Activated B cell treated with CpG ODN at 0.5 μM for 24 hours (primary cell): ENCODE results near the gene P3H4. TPM values are rescaled to one million over a fixed set of nuclear protein-coding genes. Genes with fewer than 3 reads are reported as not detected.
A peak's percentile ranks its signal among the peaks of the same experiment; 100 is the strongest.

ENCODE experiments used
- ATAC-seq: fragments of 200-7000 bp; cut with Tn5 transposase; one replicate; pipeline ENCODE4 v1.10.0; 2021; ENCODE audit warnings: low read depth, mild to moderate bottlenecking, moderate library complexity
- CTCF ChIA-PET: fragments of 350-600 bp; sonication (Branson Sonifier 250); formaldehyde crosslinking; loops from one replicate; lab custom pipeline; 2021; ENCODE audit warnings: antibody characterized with exemption; lab: Charles Lee
- POLR2A ChIA-PET: fragments of 350-600 bp; sonication (Branson Sonifier 250); formaldehyde crosslinking; loops from one replicate; lab custom pipeline; 2021; ENCODE audit warnings: antibody characterized with exemption; lab: Charles Lee
- DNase-seq: peaks from one replicate; pipeline ENCODE4 v3.0.0; 2022
- H3K27ac Mint-ChIP-seq: one replicate; pipeline ENCODE4 v1.8.0; 2020; ENCODE audit warnings: mixed read lengths
- H3K27me3 Mint-ChIP-seq: one replicate; pipeline ENCODE4 v1.8.0; 2021; ENCODE audit warnings: mixed read lengths
- H3K36me3 Mint-ChIP-seq: one replicate; pipeline ENCODE4 v1.8.0; 2021; ENCODE audit warnings: low read depth, mixed read lengths
- H3K4me1 Mint-ChIP-seq: one replicate; pipeline ENCODE4 v1.8.0; 2021; ENCODE audit warnings: mixed read lengths
- H3K4me3 Mint-ChIP-seq: one replicate; pipeline ENCODE4 v1.8.0; 2020; ENCODE audit warnings: mild to moderate bottlenecking, mixed read lengths
- H3K9me3 Mint-ChIP-seq: one replicate; pipeline ENCODE4 v1.8.0; 2020; ENCODE audit warnings: mixed read lengths
- CTCF ChIP-seq: fragments of 200-600 bp; IDR thresholded peaks from one replicate; pipeline ENCODE4 v1.8.0; 2022; ENCODE audit warnings: antibody characterized with exemption, mild to moderate bottlenecking
- intact Hi-C: fragments of 100-400 bp; cut with micrococcal nuclease; formaldehyde crosslinking; loops from one replicate; pipeline ENCODE4 v1.15.1; 2024
- total RNA-seq: library from RNA; stranded (reverse); gene quantifications from 2 replicates; pipeline ENCODE4 v1.2.3, GENCODE V29; 2022

P3H4 gene
- total RNA-seq, 1 donor from 2014 or later: 1.9 TPM

GRCh38 chr17:41785859-41786226 is 25.9 kb downstream of the P3H4 start:
- H3K27ac Mint-ChIP-seq: peak overlapping the region; percentile 75
- ChIA-PET CTCF (interaction anchor here (1.0 to 3.1 kb wide), 7 partner anchors 8 to 180 kb away, joined by 3 to 17 read pairs (median 7); partner anchors contain the start of genes FKBP10 and P3H4), POLR2A (interaction anchor here (0.6 to 3.0 kb wide), 10 partner anchors 9 to 133 kb away, joined by 3 to 27 read pairs (median 4); partner anchors contain the start of genes ACLY, EIF1, HAP1 and KLHL11)
- DNase-seq (peak; percentile 30), ATAC-seq (no peak)
- no peaks in the 10 kb centered on the region for H3K9me3 Mint-ChIP-seq
- TF ChIP-seq CTCF: no peak
- H3K4me3 Mint-ChIP-seq: peak overlapping the region; percentile 78
- no peaks in the 10 kb centered on the region for H3K36me3 Mint-ChIP-seq
- H3K27me3 Mint-ChIP-seq: no peaks in the 10 kb centered on the region
- peaks cover 60% of the 10 kb centered on the region for H3K4me1 Mint-ChIP-seq
- intact Hi-C loops: loop anchor here (1.0 to 10.0 kb wide), 5 partner anchors 15 to 599 kb away; partner anchors contain the start of genes EIF1, KLHL11 and STAT3

GRCh38 chr17:41785091-41785858 is 26.5 kb downstream of the P3H4 start:
- no peak for TF ChIP-seq CTCF
- CTCF ChIA-PET: interaction anchor here (1.3 to 3.1 kb wide), 5 partner anchors 16 to 181 kb away, joined by 3 to 17 read pairs (median 7); partner anchors contain the start of gene P3H4
- intact Hi-C loops: loop anchor here (5.0 to 10.0 kb wide), 2 partner anchors 98 to 600 kb away; partner anchors contain the start of genes EIF1 and STAT3
- DNase-seq: peak; percentile 37
- Mint-ChIP-seq H3K36me3 (no peaks in the 10 kb centered on the region), H3K27me3 (no peaks in the 10 kb centered on the region), H3K4me1 (peaks cover 61% of the 10 kb centered on the region), H3K4me3 (peak overlapping the region; percentile 78), H3K27ac (peak overlapping the region; percentile 75), H3K9me3 (no peaks in the 10 kb centered on the region)
- peak; percentile 4 for ATAC-seq
- POLR2A ChIA-PET: interaction anchor here (0.6 to 3.0 kb wide), 8 partner anchors 22 to 1220 kb away, joined by 3 to 27 read pairs (median 4); partner anchors contain the start of genes ACLY, CCR7, EIF1 and HAP1

DNA sequence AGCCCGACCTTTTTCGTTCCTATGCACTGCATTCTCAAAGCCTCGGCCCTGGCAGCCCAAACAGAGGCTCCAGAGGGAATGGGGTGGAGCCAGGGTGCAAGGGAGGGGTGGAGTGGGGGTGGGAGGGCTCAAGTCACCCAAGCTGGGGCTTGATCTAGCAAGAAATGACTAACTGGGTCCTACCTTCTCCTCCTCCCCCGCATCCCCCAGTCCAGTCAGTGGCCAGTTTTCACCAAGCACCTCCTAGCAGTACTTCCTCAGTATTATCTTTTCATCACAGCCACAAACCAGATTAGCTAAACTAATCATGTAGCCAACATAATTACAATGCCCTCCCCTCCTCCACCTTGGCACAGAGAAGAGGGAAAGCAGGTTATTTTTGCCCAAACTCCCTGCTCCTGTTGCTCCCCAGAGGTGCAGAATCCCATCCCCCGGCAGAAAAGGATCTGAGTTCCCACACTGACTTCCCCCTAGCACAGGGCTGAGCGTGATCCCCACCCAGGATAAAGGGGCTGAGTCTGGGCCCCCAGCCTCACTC is 27.5 kb downstream of the P3H4 start:
- H3K4me1 Mint-ChIP-seq: peaks cover 61% of the 10 kb centered on the region
- no peak for ATAC-seq
- peak overlapping the region; percentile 50 for H3K27ac Mint-ChIP-seq
- peak overlapping the region; percentile 56 for H3K4me3 Mint-ChIP-seq
- intact Hi-C loops: loop anchor here (10.0 kb wide), 1 partner anchor 601 kb away; the partner anchor contains the start of gene STAT3
- no peaks in the 10 kb centered on the region for H3K27me3 Mint-ChIP-seq
- no peak for DNase-seq
- H3K9me3 Mint-ChIP-seq: no peaks in the 10 kb centered on the region
- ChIA-PET CTCF (interaction anchor here (3.1 kb wide), 1 partner anchor 17 kb away, joined by 17 read pairs; no protein-coding TSS in a partner anchor), POLR2A (interaction anchor here (0.6 to 1.4 kb wide), 5 partner anchors 21 to 1219 kb away, joined by 3 to 4 read pairs (median 4); partner anchors contain the start of genes CCR7, EIF1 and P3H4)
- TF ChIP-seq CTCF: no peak
- H3K36me3 Mint-ChIP-seq: no peaks in the 10 kb centered on the region

GRCh38 chr17:41782142-41782541 is 29.6 kb downstream of the P3H4 start:
- ChIA-PET CTCF (no interaction called here), POLR2A (interaction anchor here (1.1 kb wide), 1 partner anchor 8 kb away, joined by 3 read pairs; no protein-coding TSS in a partner anchor)
- Mint-ChIP-seq H3K27me3 (no peaks in the 10 kb centered on the region), H3K4me1 (peaks cover 58% of the 10 kb centered on the region), H3K36me3 (no peaks in the 10 kb centered on the region), H3K9me3 (no peaks in the 10 kb centered on the region), H3K4me3 (no peak overlapping the region), H3K27ac (peak overlapping the region; percentile 46)
- no peak for DNase-seq
- no peak for TF ChIP-seq CTCF
- no peak for ATAC-seq
- intact Hi-C loops: loop anchor here (10.0 kb wide), 1 partner anchor 603 kb away; the partner anchor contains the start of gene STAT3
